BE2C (cell line): ENCODE results near the gene DYNC1LI2.

Experiments used
- DNase-seq: peaks from one replicate; pipeline ENCODE4 v3.0.0-alpha.2; 2020
- H3K27me3 ChIP-seq: fragments of 250-450 bp; sonication (Bioruptor Pico); 2 replicates; pipeline ENCODE4 v1.5.1; 2020; ENCODE audit warnings: mild to moderate bottlenecking
- H3K36me3 ChIP-seq: fragments of 250-450 bp; sonication (Bioruptor Pico); 2 replicates; pipeline ENCODE4 v1.5.1; 2020; ENCODE audit warnings: mild to moderate bottlenecking
- H3K4me1 ChIP-seq: fragments of 250-450 bp; sonication (Bioruptor Pico); 2 replicates; pipeline ENCODE4 v1.5.1; 2020
- H3K4me3 ChIP-seq: 2 replicates; pipeline ENCODE4 v1.5.1; 2011; ENCODE audit warnings: low read depth, low read length
- H3K9me3 ChIP-seq: fragments of 250-450 bp; sonication (Bioruptor Pico); 2 replicates; pipeline ENCODE4 v1.5.1; 2020
- CTCF ChIP-seq: IDR thresholded peaks from 2 replicates; pipeline ENCODE4 v1.5.1; 2012; ENCODE audit warnings: mild to moderate bottlenecking, low read depth, low read length

The DYNC1LI2 gene

DNA sequence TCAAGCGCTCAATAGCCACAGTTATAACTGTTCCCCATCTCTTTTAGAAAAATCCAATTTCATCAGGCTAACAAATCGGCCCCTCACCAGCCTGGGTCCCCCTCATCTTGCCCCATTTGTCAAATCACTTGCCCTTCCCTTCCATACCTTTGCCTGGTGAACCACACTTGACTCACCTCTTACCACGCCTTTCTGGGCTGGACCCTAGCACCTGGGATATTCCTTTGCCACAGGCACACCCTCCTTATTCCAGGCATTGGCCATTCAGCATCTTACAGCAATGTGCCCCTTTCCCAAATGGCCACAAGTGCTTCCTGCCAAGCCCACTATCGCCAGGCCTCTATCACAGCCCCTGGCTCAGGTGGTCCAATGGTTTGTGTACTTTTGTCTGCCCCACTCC is 69.7 kb downstream of the DYNC1LI2 start:
- Histone ChIP-seq H3K4me1 (no peaks in the 10 kb centered on the region), H3K4me3 (no peak overlapping the region), H3K27me3 (no peaks in the 10 kb centered on the region), H3K36me3 (no peaks in the 10 kb centered on the region), H3K9me3 (no peaks in the 10 kb centered on the region)
- no peak for TF ChIP-seq CTCF
- no peak for DNase-seq

DNA sequence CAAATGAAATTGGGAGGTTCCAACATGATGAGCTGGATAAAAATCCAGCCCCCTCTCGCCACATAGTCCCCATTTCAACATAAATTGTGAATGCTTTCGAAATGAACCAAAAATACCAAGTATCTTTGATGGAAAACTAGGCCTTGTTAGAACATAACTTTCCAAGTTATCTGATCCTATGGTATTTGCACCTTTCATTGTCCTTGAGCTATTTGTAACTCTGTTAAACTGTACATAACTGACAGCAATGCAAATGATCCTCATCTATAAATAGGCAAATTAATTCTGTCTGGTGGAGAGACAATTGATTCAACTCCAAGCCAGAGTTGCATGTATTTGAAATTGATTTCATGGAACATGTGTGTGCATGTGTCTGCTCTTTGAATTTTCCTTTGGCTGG is 73.1 kb downstream of the DYNC1LI2 start:
- Histone ChIP-seq H3K27me3 (no peaks in the 10 kb centered on the region), H3K9me3 (no peaks in the 10 kb centered on the region), H3K4me1 (no peaks in the 10 kb centered on the region), H3K36me3 (no peaks in the 10 kb centered on the region), H3K4me3 (no peak overlapping the region)
- TF ChIP-seq CTCF, result no peak
- DNase-seq, result no peak

- H3K4me1 ChIP-seq, result no peaks in the 10 kb centered on the region
- H3K27me3 ChIP-seq, result no peaks in the 10 kb centered on the region
- no peaks in the 10 kb centered on the region for H3K36me3 ChIP-seq
- no peak for DNase-seq
- TF ChIP-seq CTCF, result no peak
- no peaks in the 10 kb centered on the region for H3K9me3 ChIP-seq
- no peak overlapping the region for H3K4me3 ChIP-seq
These were observed 73.6 kb downstream of the DYNC1LI2 start for GRCh38 chr16:66677836-66678235.

DNA sequence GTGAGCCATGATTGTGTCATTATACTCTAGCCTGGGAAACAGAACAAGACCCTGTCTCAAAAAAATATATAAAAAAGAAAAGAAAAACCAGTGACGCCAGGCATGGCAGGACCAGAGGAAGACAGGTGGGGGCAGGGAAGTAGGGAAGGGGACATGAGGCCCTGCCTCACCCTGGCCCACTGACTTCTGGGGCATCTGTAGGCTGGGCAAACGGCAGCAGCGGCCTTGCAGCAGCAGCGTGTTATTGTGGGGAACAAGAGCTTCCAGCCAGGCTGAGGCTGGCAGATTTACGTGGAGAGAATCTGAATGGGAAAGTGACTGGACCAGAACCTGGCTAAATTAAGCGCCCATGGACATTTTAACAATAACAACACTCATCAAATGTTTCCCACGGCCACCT is 74.2 kb downstream of the DYNC1LI2 start:
- no peak for DNase-seq
- Histone ChIP-seq H3K27me3 (no peaks in the 10 kb centered on the region), H3K9me3 (no peaks in the 10 kb centered on the region), H3K36me3 (no peaks in the 10 kb centered on the region), H3K4me1 (no peaks in the 10 kb centered on the region), H3K4me3 (no peak overlapping the region)
- TF ChIP-seq CTCF, result no peak

GRCh38 chr16:66676599-66676998 is 74.8 kb downstream of the DYNC1LI2 start:
- no peak for DNase-seq
- no peaks in the 10 kb centered on the region for H3K4me1 ChIP-seq
- no peak for TF ChIP-seq CTCF
- H3K36me3 ChIP-seq, result no peaks in the 10 kb centered on the region
- no peaks in the 10 kb centered on the region for H3K9me3 ChIP-seq
- no peak overlapping the region for H3K4me3 ChIP-seq
- H3K27me3 ChIP-seq, result no peaks in the 10 kb centered on the region

GRCh38 chr16:66673691-66674090 is 77.7 kb downstream of the DYNC1LI2 start:
- H3K4me3 ChIP-seq, result no peak overlapping the region
- H3K9me3 ChIP-seq, result no peaks in the 10 kb centered on the region
- DNase-seq, result no peak
- no peak for TF ChIP-seq CTCF
- H3K27me3 ChIP-seq, result no peaks in the 10 kb centered on the region
- H3K4me1 ChIP-seq, result no peaks in the 10 kb centered on the region
- no peaks in the 10 kb centered on the region for H3K36me3 ChIP-seq
